ENCODE measurements around the gene DNAJB6. TPM values are rescaled to one million over a fixed set of nuclear protein-coding genes. Genes with fewer than 3 reads are reported as not detected.
"Not testable (repeated sequence)": the region's sequence is repeated elsewhere in the genome, so short reads cannot be mapped to it uniquely, and the experiment has no call there.

DNAJB6 gene
- total RNA-seq, 1 experiment from 2014 or later = 82.5 TPM

DNA sequence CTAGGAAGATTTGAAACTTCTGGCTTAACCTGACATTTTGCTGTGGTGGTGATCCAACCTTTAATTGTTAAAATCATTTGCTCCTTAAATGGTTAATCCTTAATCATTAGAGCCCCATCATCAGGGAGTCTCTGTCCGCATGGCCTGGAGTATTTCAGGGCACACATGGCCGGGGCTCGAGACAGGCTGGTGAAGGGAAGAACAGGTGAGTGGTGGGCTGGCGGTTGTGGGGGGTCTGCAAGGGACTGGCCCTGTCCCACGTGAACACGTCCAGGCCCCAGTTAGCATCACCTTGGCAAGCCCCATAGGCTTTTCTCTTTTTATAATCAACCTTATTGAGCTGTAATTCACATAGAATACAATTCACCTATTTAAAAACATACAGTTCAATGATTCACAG is 109.5 kb downstream of the DNAJB6 start:
- H3K9ac ChIP-seq (ENCODE audit: low read length) = no peak overlapping the region
- RAD21 ChIA-PET (ENCODE audit: low non-redundant PET in 1 of 2, low total read pairs in 2 of 2, uncharacterized antibody in 2 of 2, unreplicated experiment in 2 of 2) = no interaction called here
- no peaks in the 10 kb centered on the region for H3K9me3 ChIP-seq (ENCODE audit: control insufficient read depth in 1 of 2, insufficient read depth in 1 of 2, low read depth in 1 of 2, low read length in 2 of 2)
- no peak for TF ChIP-seq SP1 (IDR thresholded peaks at IDR 0.05; ENCODE audit: low read depth)
- TF ChIP-seq EZH2 (IDR thresholded peaks at IDR 0.05) = no peak
- no peak for TF ChIP-seq JUND (IDR thresholded peaks at IDR 0.05)
- TF ChIP-seq, protein P1, sequence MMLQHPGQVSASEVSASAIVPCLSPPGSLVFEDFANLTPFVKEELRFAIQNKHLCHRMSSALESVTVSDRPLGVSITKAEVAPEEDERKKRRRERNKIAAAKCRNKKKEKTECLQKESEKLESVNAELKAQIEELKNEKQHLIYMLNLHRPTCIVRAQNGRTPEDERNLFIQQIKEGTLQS (IDR thresholded peaks at IDR 0.05) = no peak
- no peak overlapping the region for H3K4me2 ChIP-seq (ENCODE audit: low read length)
- no peaks in the 10 kb centered on the region for H4K20me1 ChIP-seq (ENCODE audit: insufficient read depth)
- no peaks in the 10 kb centered on the region for H3K4me1 ChIP-seq (ENCODE audit: control insufficient read depth in 1 of 2, insufficient read depth in 2 of 2, low read length in 2 of 2)
- intact Hi-C loops (cut with micrococcal nuclease) = no loop called here
- H3K9me2 ChIP-seq (ENCODE audit: insufficient read depth) = no peaks in the 10 kb centered on the region
- ATAC-seq (no peak), DNase-seq (ENCODE audit: low read depth, low spot score) (no peak)
- POLR2A ChIA-PET = no interaction called here
- no peak overlapping the region for H3K4me3 ChIP-seq (replicated peaks in 1 of 2; ENCODE audit: low read depth in 1 of 2, low read length in 2 of 2)
- H3K27me3 ChIP-seq (ENCODE audit: insufficient read depth, low read length) = no peaks in the 10 kb centered on the region
- BruUV-seq (replicated peaks) = no TSS peak
- no peaks in the 10 kb centered on the region for H3K79me2 ChIP-seq (ENCODE audit: insufficient read depth, low read length)
- no peak overlapping the region for H3K27ac ChIP-seq (ENCODE audit: low read depth, low read length)
- CTCF ChIA-PET = no interaction called here
- H3K36me3 ChIP-seq (ENCODE audit: control insufficient read depth in 1 of 2, insufficient read depth in 2 of 2, low read length in 2 of 2) = no peaks in the 10 kb centered on the region
- H2AFZ ChIP-seq (ENCODE audit: low read depth, low read length, poor library complexity, severe bottlenecking) = no peak overlapping the region

DNA sequence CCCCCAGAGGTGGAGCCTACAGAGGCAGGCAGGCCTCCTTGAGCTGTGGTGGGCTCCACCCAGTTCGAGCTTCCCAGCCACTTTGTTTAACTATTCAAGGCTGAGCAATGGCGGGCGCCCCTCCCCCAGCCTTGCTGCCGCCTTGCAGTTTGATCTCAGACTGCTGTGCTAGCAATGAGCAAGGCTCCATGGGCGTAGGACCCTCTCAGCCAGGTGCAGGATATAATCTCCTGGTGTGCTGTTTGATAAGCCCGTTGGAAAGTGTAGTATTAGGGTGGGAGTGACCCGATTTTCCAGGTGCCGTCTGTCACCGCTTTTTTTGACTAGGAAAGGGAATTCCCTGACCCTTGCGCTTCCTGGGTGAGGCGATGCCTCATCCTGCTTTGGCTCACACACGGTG is 117.2 kb downstream of the DNAJB6 start:
- H4K20me1 ChIP-seq (ENCODE audit: insufficient read depth); H3K9me2 ChIP-seq (ENCODE audit: insufficient read depth); H3K4me3 ChIP-seq (replicated peaks in 1 of 2; ENCODE audit: low read depth in 1 of 2, low read length in 2 of 2); H3K4me2 ChIP-seq (ENCODE audit: low read length); H2AFZ ChIP-seq (ENCODE audit: low read depth, low read length, poor library complexity, severe bottlenecking); H3K27me3 ChIP-seq (ENCODE audit: insufficient read depth, low read length); intact Hi-C loops (cut with micrococcal nuclease); H3K79me2 ChIP-seq (ENCODE audit: insufficient read depth, low read length); DNase-seq (ENCODE audit: low read depth, low spot score); CTCF ChIA-PET; BruUV-seq (replicated peaks); RAD21 ChIA-PET (ENCODE audit: low non-redundant PET in 1 of 2, low total read pairs in 2 of 2, uncharacterized antibody in 2 of 2, unreplicated experiment in 2 of 2); H3K36me3 ChIP-seq (ENCODE audit: control insufficient read depth in 1 of 2, insufficient read depth in 2 of 2, low read length in 2 of 2); H3K9ac ChIP-seq (ENCODE audit: low read length); H3K27ac ChIP-seq (ENCODE audit: low read depth, low read length); H3K4me1 ChIP-seq (ENCODE audit: control insufficient read depth in 1 of 2, insufficient read depth in 2 of 2, low read length in 2 of 2); ATAC-seq; H3K9me3 ChIP-seq (ENCODE audit: control insufficient read depth in 1 of 2, insufficient read depth in 1 of 2, low read depth in 1 of 2, low read length in 2 of 2); POLR2A ChIA-PET: not testable (repeated sequence)
